ENCODE measurements around the gene SLC23A3.

DNA sequence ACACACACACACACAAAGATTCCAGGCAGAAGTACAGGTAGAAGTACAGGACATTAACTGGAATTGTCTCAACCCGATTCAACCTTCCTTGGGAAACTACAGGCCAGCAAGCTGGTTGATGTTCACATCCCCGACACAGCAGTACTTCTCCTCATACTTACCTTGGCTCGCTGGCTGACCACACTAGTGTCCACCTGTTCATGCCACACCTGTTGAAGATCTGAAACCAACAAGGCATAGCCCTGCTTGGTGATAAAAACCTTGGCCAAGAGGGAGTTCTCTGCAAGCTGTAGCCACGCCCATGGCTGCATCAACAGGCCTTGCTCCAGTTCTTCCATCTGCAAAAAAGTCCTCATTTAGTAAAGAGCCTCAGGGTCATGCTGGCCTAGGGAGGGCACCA is 11.8 kb downstream of the SLC23A3 start:
- TF ChIP-seq, protein P1, sequence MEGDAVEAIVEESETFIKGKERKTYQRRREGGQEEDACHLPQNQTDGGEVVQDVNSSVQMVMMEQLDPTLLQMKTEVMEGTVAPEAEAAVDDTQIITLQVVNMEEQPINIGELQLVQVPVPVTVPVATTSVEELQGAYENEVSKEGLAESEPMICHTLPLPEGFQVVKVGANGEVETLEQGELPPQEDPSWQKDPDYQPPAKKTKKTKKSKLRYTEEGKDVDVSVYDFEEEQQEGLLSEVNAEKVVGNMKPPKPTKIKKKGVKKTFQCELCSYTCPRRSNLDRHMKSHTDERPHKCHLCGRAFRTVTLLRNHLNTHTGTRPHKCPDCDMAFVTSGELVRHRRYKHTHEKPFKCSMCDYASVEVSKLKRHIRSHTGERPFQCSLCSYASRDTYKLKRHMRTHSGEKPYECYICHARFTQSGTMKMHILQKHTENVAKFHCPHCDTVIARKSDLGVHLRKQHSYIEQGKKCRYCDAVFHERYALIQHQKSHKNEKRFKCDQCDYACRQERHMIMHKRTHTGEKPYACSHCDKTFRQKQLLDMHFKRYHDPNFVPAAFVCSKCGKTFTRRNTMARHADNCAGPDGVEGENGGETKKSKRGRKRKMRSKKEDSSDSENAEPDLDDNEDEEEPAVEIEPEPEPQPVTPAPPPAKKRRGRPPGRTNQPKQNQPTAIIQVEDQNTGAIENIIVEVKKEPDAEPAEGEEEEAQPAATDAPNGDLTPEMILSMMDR (IDR thresholded peaks at IDR 0.05; ENCODE audit: low read length) = no peak
- TF ChIP-seq EZH2 (IDR thresholded peaks at IDR 0.05; ENCODE audit: borderline replicate concordance, low read length) = no peak
